Large intestine (tissue), 3 donors: Measurements from ENCODE around the gene COL8A2. TPM values are rescaled to one million over a fixed set of nuclear protein-coding genes. Genes with fewer than 3 reads are reported as not detected.

Source experiments
- DNase-seq, 2 donors: peaks; one replicate each; pipeline versions ENCODE4 v3.0.0 to v3.0.0-alpha.2; 2013
- H3K27ac ChIP-seq: one replicate; pipeline ENCODE4 v1.5.1; 2013; ENCODE audit warnings: low read length
- H3K27me3 ChIP-seq: 2 replicates; pipeline ENCODE4 v1.6.1; 2013; ENCODE audit warnings: low read length; ENCODE audit not compliant: control insufficient read depth, insufficient read depth
- H3K36me3 ChIP-seq: 2 replicates; pipeline ENCODE4 v1.6.1; 2013; ENCODE audit warnings: low read length; ENCODE audit not compliant: control insufficient read depth, insufficient read depth
- H3K4me1 ChIP-seq: one replicate; pipeline ENCODE4 v1.6.1; 2013; ENCODE audit warnings: low read length; ENCODE audit not compliant: control insufficient read depth, insufficient read depth
- H3K4me3 ChIP-seq: one replicate; pipeline ENCODE4 v1.5.1; 2013; ENCODE audit warnings: low read length
- H3K9me3 ChIP-seq: one replicate; pipeline ENCODE4 v1.6.1; 2013; ENCODE audit warnings: mild to moderate bottlenecking, low read depth, low read length, moderate library complexity; ENCODE audit not compliant: control insufficient read depth
- WGBS: methylation state at CpG from one replicate; pipeline ENCODE4 v1.1.5; 2013; ENCODE audit warnings: low lambda C conversion rate; ENCODE audit not compliant: insufficient coverage; 5-methylcytosine and 5-hydroxymethylcytosine counted together
- polyA plus RNA-seq: library from polyadenylated mRNA; unstranded; fragments of 120-200 nt; gene quantifications from one replicate; pipeline ENCODE4 v1.2.1, GENCODE V29; 2013

The COL8A2 gene
- polyA plus RNA-seq, 1 donor = 1.8 TPM

GRCh38 chr1:36124404-36125128, 456 bp downstream of the COL8A2 start:
- H3K36me3 ChIP-seq = no peaks in the 10 kb centered on the region
- no peaks in the 10 kb centered on the region for H3K9me3 ChIP-seq
- peaks cover 13% of the 10 kb centered on the region for H3K4me1 ChIP-seq
- peaks cover 41% of the 10 kb centered on the region for H3K27me3 ChIP-seq
- no peak overlapping the region for H3K4me3 ChIP-seq
- no CpG with 5 or more reads among the region's 42 CpGs for WGBS
- no peak overlapping the region for H3K27ac ChIP-seq
- DNase-seq = no peak

- no CpG with 5 or more reads among the region's 8 CpGs for WGBS
- no peak overlapping the region for H3K27ac ChIP-seq
Measured at GRCh38 chr1:36123356-36123755, 1.7 kb downstream of the COL8A2 start.

GRCh38 chr1:36122062-36123030, 2.7 kb downstream of the COL8A2 start:
- no peaks in the 10 kb centered on the region for H3K9me3 ChIP-seq
- DNase-seq = no peak
- H3K4me1 ChIP-seq = peaks cover 4% of the 10 kb centered on the region
- H3K36me3 ChIP-seq = no peaks in the 10 kb centered on the region
- H3K27ac ChIP-seq = no peak overlapping the region
- peaks cover 39% of the 10 kb centered on the region for H3K27me3 ChIP-seq
- 72% methylated on average over 4 of the region's 12 CpGs for WGBS
- H3K4me3 ChIP-seq = no peak overlapping the region

More at GRCh38 chr1:36123356-36123755, 1.7 kb downstream of the COL8A2 start:
- H3K9me3 ChIP-seq = no peaks in the 10 kb centered on the region
- no peak for DNase-seq
- peaks cover 12% of the 10 kb centered on the region for H3K4me1 ChIP-seq
- H3K4me3 ChIP-seq = no peak overlapping the region
- H3K27me3 ChIP-seq = peaks cover 41% of the 10 kb centered on the region
- H3K36me3 ChIP-seq = no peaks in the 10 kb centered on the region

GRCh38 chr1:36119456-36119855, 5.6 kb downstream of the COL8A2 start:
- H3K4me3 ChIP-seq = no peak overlapping the region
- no peak overlapping the region for H3K27ac ChIP-seq
- no peak for DNase-seq
- no peaks in the 10 kb centered on the region for H3K9me3 ChIP-seq
- no peaks in the 10 kb centered on the region for H3K36me3 ChIP-seq
- no CpG with 5 or more reads among the region's 9 CpGs for WGBS
- H3K4me1 ChIP-seq = no peaks in the 10 kb centered on the region
- H3K27me3 ChIP-seq = peaks cover 24% of the 10 kb centered on the region

GRCh38 chr1:36118447-36119204, 6.4 kb downstream of the COL8A2 start:
- no CpG with 5 or more reads among the region's 10 CpGs for WGBS
- Histone ChIP-seq H3K27me3 (peaks cover 15% of the 10 kb centered on the region), H3K9me3 (no peaks in the 10 kb centered on the region), H3K36me3 (no peaks in the 10 kb centered on the region), H3K4me3 (no peak overlapping the region), H3K27ac (no peak overlapping the region), H3K4me1 (no peaks in the 10 kb centered on the region)
- no peak for DNase-seq

- no peaks in the 10 kb centered on the region for H3K4me1 ChIP-seq
- no CpG with 5 or more reads among the region's 5 CpGs for WGBS
Measured at GRCh38 chr1:36116901-36117300, 8.1 kb downstream of the COL8A2 start.

GRCh38 chr1:36115931-36116330, 9.1 kb downstream of the COL8A2 start:
- no CpG with 5 or more reads among the region's 5 CpGs for WGBS
- no peaks in the 10 kb centered on the region for H3K36me3 ChIP-seq
- no peaks in the 10 kb centered on the region for H3K27me3 ChIP-seq
- no peak for DNase-seq
- H3K4me3 ChIP-seq = no peak overlapping the region
- H3K27ac ChIP-seq = no peak overlapping the region
- no peaks in the 10 kb centered on the region for H3K9me3 ChIP-seq
- no peaks in the 10 kb centered on the region for H3K4me1 ChIP-seq

More at GRCh38 chr1:36116901-36117300, 8.1 kb downstream of the COL8A2 start:
- no peak overlapping the region for H3K4me3 ChIP-seq
- H3K27ac ChIP-seq = no peak overlapping the region
- no peaks in the 10 kb centered on the region for H3K36me3 ChIP-seq
- no peak for DNase-seq
- no peaks in the 10 kb centered on the region for H3K27me3 ChIP-seq
- H3K9me3 ChIP-seq = no peaks in the 10 kb centered on the region

GRCh38 chr1:36115200-36115669, 9.8 kb downstream of the COL8A2 start:
- Histone ChIP-seq H3K4me1 (no peaks in the 10 kb centered on the region), H3K27ac (no peak overlapping the region), H3K9me3 (no peaks in the 10 kb centered on the region), H3K4me3 (no peak overlapping the region), H3K27me3 (no peaks in the 10 kb centered on the region), H3K36me3 (no peaks in the 10 kb centered on the region)
- no CpG with 5 or more reads among the region's 18 CpGs for WGBS
- no peak for DNase-seq

- no peak overlapping the region for H3K4me3 ChIP-seq
- no peak for DNase-seq
- no peaks in the 10 kb centered on the region for H3K36me3 ChIP-seq
- H3K9me3 ChIP-seq = no peaks in the 10 kb centered on the region
- H3K27ac ChIP-seq = no peak overlapping the region
- WGBS = no CpG with 5 or more reads among the region's 5 CpGs
- no peaks in the 10 kb centered on the region for H3K4me1 ChIP-seq
- no peaks in the 10 kb centered on the region for H3K27me3 ChIP-seq
Measured at GRCh38 chr1:36114371-36114770, 10.7 kb downstream of the COL8A2 start.

GRCh38 chr1:36112823-36113222, 12.2 kb downstream of the COL8A2 start:
- Histone ChIP-seq H3K4me3 (no peak overlapping the region), H3K27ac (no peak overlapping the region), H3K27me3 (no peaks in the 10 kb centered on the region), H3K9me3 (no peaks in the 10 kb centered on the region), H3K36me3 (no peaks in the 10 kb centered on the region), H3K4me1 (no peaks in the 10 kb centered on the region)
- WGBS = 100% methylated on average over 1 of the region's 9 CpGs
- no peak for DNase-seq
